PC-9 (cell line): ENCODE results near the gene RNF149. TPM values are rescaled to one million over a fixed set of nuclear protein-coding genes. Genes with fewer than 3 reads are reported as not detected.
"Not testable (repeated sequence)": the region's sequence is repeated elsewhere in the genome, so short reads cannot be mapped to it uniquely, and the experiment has no call there.

Experiments
- BruUV-seq: library from RNA; stranded (reverse); fragments of 400-500 nt; replicated peaks from 2 replicates; lab custom pipeline; 2021; lab: Mats Ljungman, UMichigan
- CTCF ChIA-PET: fragments of 300-600 bp; sonication (Branson Sonifier 250); formaldehyde crosslinking; loops from one replicate; lab custom pipeline; 2022; ENCODE audit warnings: antibody characterized with exemption; lab: Charles Lee
- POLR2A ChIA-PET: fragments of 300-600 bp; sonication (Branson Sonifier 250); formaldehyde crosslinking; loops from one replicate; lab custom pipeline; 2022; ENCODE audit warnings: antibody characterized with exemption; ENCODE audit not compliant: unreplicated experiment; lab: Charles Lee
- DNase-seq, 2 experiments: peaks; one replicate each; pipeline versions ENCODE4 v3.0.0 to v3.0.0-alpha.2; 2015 to 2022; ENCODE audit warnings: mixed read lengths in 1 of 2
- H2AFZ ChIP-seq: fragments of 200-600 bp; sonication (generic); 2 replicates; pipeline ENCODE4 v1.8.1; 2017; ENCODE audit warnings: antibody characterized with exemption
- H3F3A ChIP-seq: fragments of 200-600 bp; sonication (generic); 2 replicates; pipeline ENCODE4 v1.8.1; 2017; ENCODE audit warnings: antibody characterized with exemption, mild to moderate bottlenecking, low read depth; ENCODE audit not compliant: insufficient read depth
- H3K27ac ChIP-seq: fragments of 200-600 bp; sonication (generic); 2 replicates; pipeline ENCODE4 v1.6.1; 2016; ENCODE audit warnings: mixed run types
- H3K27me3 ChIP-seq: fragments of 200-600 bp; sonication (generic); 2 replicates; pipeline ENCODE4 v1.6.1; 2016; ENCODE audit warnings: low read depth, mixed run types; ENCODE audit not compliant: insufficient read depth
- H3K36me3 ChIP-seq: fragments of 200-600 bp; sonication (generic); 2 replicates; pipeline ENCODE4 v1.6.1; 2016; ENCODE audit warnings: low read depth, mixed run types
- H3K4me1 ChIP-seq: fragments of 200-600 bp; sonication (generic); replicated peaks from 2 replicates; pipeline ENCODE4 v1.6.1; 2016; ENCODE audit warnings: mixed run types; ENCODE audit not compliant: insufficient read depth
- H3K4me2 ChIP-seq: fragments of 200-600 bp; sonication (generic); 2 replicates; pipeline ENCODE4 v1.6.1; 2017; ENCODE audit warnings: mixed run types
- H3K4me3 ChIP-seq: fragments of 200-600 bp; sonication (generic); 2 replicates; pipeline ENCODE4 v1.6.1; 2016; ENCODE audit warnings: mixed run types
- H3K79me2 ChIP-seq: fragments of 200-600 bp; sonication (generic); 2 replicates; pipeline ENCODE4 v1.6.1; 2017; ENCODE audit warnings: low read depth, mixed run types
- H3K9me2 ChIP-seq: fragments of 200-600 bp; sonication (generic); 2 replicates; pipeline ENCODE4 v1.8.1; 2017; ENCODE audit warnings: mild to moderate bottlenecking; ENCODE audit not compliant: insufficient read depth
- H3K9me3 ChIP-seq: fragments of 200-600 bp; sonication (generic); 2 replicates; pipeline ENCODE4 v1.8.1; 2016; ENCODE audit warnings: low read depth; ENCODE audit not compliant: insufficient read depth
- H4K20me1 ChIP-seq: fragments of 200-600 bp; sonication (generic); 2 replicates; pipeline ENCODE4 v1.8.1; 2017; ENCODE audit not compliant: insufficient read depth
- CTCF ChIP-seq: fragments of 200-600 bp; sonication (generic); conservative IDR thresholded peaks from 2 replicates; pipeline ENCODE4 v1.6.1; 2017; ENCODE audit warnings: mixed run types, antibody characterized with exemption, mild to moderate bottlenecking, moderate library complexity
- EZH2 ChIP-seq: fragments of 200-600 bp; sonication (generic); IDR thresholded peaks from 2 replicates; pipeline ENCODE4 v1.8.0; 2017; ENCODE audit warnings: antibody characterized with exemption, low read depth
- intact Hi-C: fragments of 100-400 bp; cut with micrococcal nuclease; formaldehyde crosslinking; loops from one replicate; pipeline ENCODE4 v1.10.0; 2022; ENCODE audit not compliant: unreplicated experiment
- total RNA-seq: library from RNA; stranded (reverse); gene quantifications from 2 replicates; pipeline ENCODE4 v1.2.3, GENCODE V29; 2021

RNF149 gene
- total RNA-seq, 1 experiment from 2014 or later, result 58.6 TPM

GRCh38 chr2:101356055-101356454, 47.6 kb upstream of the RNF149 start:
- Histone ChIP-seq H3K9me3 (no peaks in the 10 kb centered on the region), H4K20me1 (no peaks in the 10 kb centered on the region), H3K9me2 (no peaks in the 10 kb centered on the region), H3K4me1 (peaks cover 62% of the 10 kb centered on the region), H3K27me3 (no peaks in the 10 kb centered on the region), H3K4me3 (0 out of 2 replicates have a peak overlapping the region, but pooled peaks have one; percentile 22), H3K36me3 (no peaks in the 10 kb centered on the region), H2AFZ (no peak overlapping the region), H3F3A (peaks cover 49% of the 10 kb centered on the region), H3K27ac (peak overlapping the region; percentile 56), H3K79me2 (peaks cover 7% of the 10 kb centered on the region), H3K4me2 (peak overlapping the region; percentile 63)
- ChIA-PET POLR2A (interaction anchor here (0.7 to 0.9 kb wide), 2 partner anchors 410 to 524 kb away, joined by 3 to 8 read pairs; no protein-coding TSS in a partner anchor), CTCF (no interaction called here)
- no peak for DNase-seq
- TF ChIP-seq EZH2 (no peak), CTCF (no peak)
- intact Hi-C loops, result no loop called here
- TSS peak; percentile 91 for BruUV-seq

DNA sequence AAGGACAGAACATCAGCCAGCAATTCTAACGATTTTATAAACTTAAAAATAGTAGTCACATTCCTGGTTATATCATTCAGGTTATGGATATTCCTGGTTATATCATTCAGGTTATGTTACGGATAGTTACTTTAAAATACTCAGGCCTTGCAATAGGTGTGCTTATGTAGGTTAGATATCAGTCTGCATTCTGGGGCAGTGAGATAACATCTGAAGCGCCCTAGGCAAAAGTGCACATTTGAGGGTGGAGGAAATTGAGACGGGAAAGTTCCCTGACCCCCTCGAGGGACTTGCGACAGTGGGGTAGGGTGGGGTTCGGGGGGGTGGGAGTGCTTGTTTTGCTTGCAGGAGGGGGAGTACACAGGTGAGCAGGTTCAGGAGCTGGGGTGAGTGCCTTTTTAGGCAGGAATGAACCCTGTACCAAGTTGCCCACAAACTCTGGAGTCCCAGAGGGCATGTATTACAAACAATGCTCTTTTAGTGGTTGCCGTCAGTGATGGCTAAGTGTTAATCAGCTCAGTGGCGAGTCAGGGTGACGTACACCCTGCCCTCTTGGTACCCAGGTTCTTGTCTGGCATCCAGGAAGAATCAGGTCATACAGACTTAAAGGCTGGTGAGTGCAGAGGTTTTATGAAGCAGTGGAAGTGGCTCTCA, 47.0 kb upstream of the RNF149 start:
- Histone ChIP-seq H3K27ac (peak overlapping the region; percentile 56), H3K4me3 (no peak overlapping the region), H3F3A (peaks cover 44% of the 10 kb centered on the region), H4K20me1 (no peaks in the 10 kb centered on the region), H3K9me3 (no peaks in the 10 kb centered on the region), H3K4me1 (peaks cover 57% of the 10 kb centered on the region), H3K4me2 (peak overlapping the region; percentile 63), H3K27me3 (no peaks in the 10 kb centered on the region), H3K36me3 (no peaks in the 10 kb centered on the region), H2AFZ (no peak overlapping the region), H3K9me2 (no peaks in the 10 kb centered on the region), H3K79me2 (peaks cover 7% of the 10 kb centered on the region)
- intact Hi-C loops, result loop anchor here (2.0 kb wide), 1 partner anchor 27 kb away; no protein-coding TSS in a partner anchor
- no TSS peak for BruUV-seq
- TF ChIP-seq CTCF (no peak), EZH2 (no peak)
- CTCF ChIA-PET, result no interaction called here
- peak; percentile 75 to 95 for DNase-seq
- POLR2A ChIA-PET, result interaction anchor here (0.7 to 0.9 kb wide), 2 partner anchors 411 to 524 kb away, joined by 3 to 8 read pairs; no protein-coding TSS in a partner anchor

GRCh38 chr2:101354420-101355311, 46.2 kb upstream of the RNF149 start:
- H3K4me3 ChIP-seq, result 0 out of 2 replicates have a peak overlapping the region, but pooled peaks have one; percentile 2
- H3K27me3 ChIP-seq, result no peaks in the 10 kb centered on the region
- peaks cover 37% of the 10 kb centered on the region for H3F3A ChIP-seq
- no peaks in the 10 kb centered on the region for H3K36me3 ChIP-seq
- DNase-seq, result no peak
- H4K20me1 ChIP-seq, result no peaks in the 10 kb centered on the region
- no TSS peak for BruUV-seq
- intact Hi-C loops, result loop anchor here (2.0 kb wide), 1 partner anchor 26 kb away; no protein-coding TSS in a partner anchor
- POLR2A ChIA-PET, result no interaction called here
- CTCF ChIA-PET, result interaction anchor here (0.6 kb wide), 1 partner anchor 412 kb away, joined by 3 read pairs; no protein-coding TSS in a partner anchor
- H3K9me3 ChIP-seq, result no peaks in the 10 kb centered on the region
- H3K4me2 ChIP-seq, result peak overlapping the region; percentile 63
- peaks cover 50% of the 10 kb centered on the region for H3K4me1 ChIP-seq
- H3K79me2 ChIP-seq, result peaks cover 7% of the 10 kb centered on the region
- TF ChIP-seq EZH2 (no peak), CTCF (no peak)
- no peak overlapping the region for H2AFZ ChIP-seq
- no peaks in the 10 kb centered on the region for H3K9me2 ChIP-seq
- H3K27ac ChIP-seq, result peak overlapping the region; percentile 56

DNA sequence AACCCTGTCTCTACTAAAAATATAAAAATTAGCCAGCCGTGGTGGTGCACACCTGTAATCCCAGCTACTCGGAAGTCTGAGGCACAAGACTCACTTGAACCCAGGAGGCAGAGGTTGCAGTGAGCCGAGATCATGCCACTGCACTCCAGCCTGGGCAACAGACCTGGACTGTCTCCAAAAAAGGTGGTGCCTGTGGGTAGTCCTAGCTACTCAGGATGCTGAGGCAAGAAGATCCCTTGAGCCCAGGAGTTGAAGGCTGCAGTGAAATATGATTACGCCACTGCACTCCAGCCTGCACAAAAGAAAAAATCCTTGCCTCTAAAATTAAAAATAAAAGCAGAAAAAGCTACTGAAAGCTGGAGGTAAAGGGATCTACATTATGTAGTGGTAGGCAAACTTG, 44.1 kb upstream of the RNF149 start:
- DNase-seq, BruUV-seq, H4K20me1 ChIP-seq, H3K27me3 ChIP-seq, H3K4me2 ChIP-seq, H3K9me2 ChIP-seq, H3K9me3 ChIP-seq, H3K36me3 ChIP-seq, CTCF ChIA-PET, H3K27ac ChIP-seq, H3K79me2 ChIP-seq, H3K4me3 ChIP-seq, H2AFZ ChIP-seq, intact Hi-C loops, POLR2A ChIA-PET: not testable (repeated sequence)
- Histone ChIP-seq H3F3A (peaks cover 31% of the 10 kb centered on the region), H3K4me1 (peaks cover 54% of the 10 kb centered on the region)
